ENCODE measurements around the gene HECW1.

DNA sequence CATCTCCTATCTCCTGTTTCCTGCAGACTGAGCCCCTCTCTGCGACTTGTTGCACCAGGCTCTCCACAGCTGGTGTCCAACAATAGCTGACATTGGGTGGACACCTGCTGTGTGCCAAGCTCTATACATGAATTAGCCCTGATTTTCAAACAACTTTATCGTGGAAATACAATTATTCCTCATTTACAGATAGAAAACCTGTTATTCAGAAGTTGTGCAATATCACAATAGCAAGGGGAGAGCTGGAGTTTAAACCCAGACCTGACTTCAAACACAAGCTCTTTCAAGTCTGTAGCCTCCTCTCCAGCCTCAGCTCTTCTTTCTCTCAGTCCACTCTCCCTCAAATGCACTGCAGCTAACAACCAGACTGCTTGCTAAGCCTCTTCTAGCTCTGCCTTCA is 168.8 kb downstream of the HECW1 start:
- TF ChIP-seq POLR2AphosphoS5 (IDR thresholded peaks at IDR 0.05; ENCODE audit: low read length): no peak
- TF ChIP-seq, protein P1, sequence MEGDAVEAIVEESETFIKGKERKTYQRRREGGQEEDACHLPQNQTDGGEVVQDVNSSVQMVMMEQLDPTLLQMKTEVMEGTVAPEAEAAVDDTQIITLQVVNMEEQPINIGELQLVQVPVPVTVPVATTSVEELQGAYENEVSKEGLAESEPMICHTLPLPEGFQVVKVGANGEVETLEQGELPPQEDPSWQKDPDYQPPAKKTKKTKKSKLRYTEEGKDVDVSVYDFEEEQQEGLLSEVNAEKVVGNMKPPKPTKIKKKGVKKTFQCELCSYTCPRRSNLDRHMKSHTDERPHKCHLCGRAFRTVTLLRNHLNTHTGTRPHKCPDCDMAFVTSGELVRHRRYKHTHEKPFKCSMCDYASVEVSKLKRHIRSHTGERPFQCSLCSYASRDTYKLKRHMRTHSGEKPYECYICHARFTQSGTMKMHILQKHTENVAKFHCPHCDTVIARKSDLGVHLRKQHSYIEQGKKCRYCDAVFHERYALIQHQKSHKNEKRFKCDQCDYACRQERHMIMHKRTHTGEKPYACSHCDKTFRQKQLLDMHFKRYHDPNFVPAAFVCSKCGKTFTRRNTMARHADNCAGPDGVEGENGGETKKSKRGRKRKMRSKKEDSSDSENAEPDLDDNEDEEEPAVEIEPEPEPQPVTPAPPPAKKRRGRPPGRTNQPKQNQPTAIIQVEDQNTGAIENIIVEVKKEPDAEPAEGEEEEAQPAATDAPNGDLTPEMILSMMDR (IDR thresholded peaks at IDR 0.05 in 2 of 3, conservative IDR thresholded peaks at IDR 0.05 in 1 of 3; ENCODE audit: control insufficient read depth in 2 of 3, extremely low read depth in 1 of 3, insufficient read depth in 1 of 3, low read depth in 3 of 3, low read length in 3 of 3): no peak
- TF ChIP-seq RAD21 (IDR thresholded peaks at IDR 0.05; ENCODE audit: insufficient read depth, low read depth, low read length): no peak
- TF ChIP-seq CEBPB (IDR thresholded peaks at IDR 0.05; ENCODE audit: borderline replicate concordance in 1 of 2, low read depth in 2 of 2, low read length in 2 of 2): no peak
- TF ChIP-seq GABPA (IDR thresholded peaks at IDR 0.05; ENCODE audit: low read depth): no peak
- TF ChIP-seq SIX5 (IDR thresholded peaks at IDR 0.05; ENCODE audit: low read depth, low read length, severe bottlenecking): no peak
- no peak for TF ChIP-seq SREBF2 (IDR thresholded peaks at IDR 0.05; ENCODE audit: low read length)
- no peak for TF ChIP-seq JUND (IDR thresholded peaks at IDR 0.05; ENCODE audit: low read depth, low read length)
- TF ChIP-seq CHD2 (IDR thresholded peaks at IDR 0.05; ENCODE audit: borderline replicate concordance, low read depth, low read length): no peak
- no peak for TF ChIP-seq CBFB (IDR thresholded peaks at IDR 0.05; ENCODE audit: low read depth)
- TF ChIP-seq YY1 (IDR thresholded peaks at IDR 0.05; ENCODE audit: low read depth, low read length): no peak
- no peak for TF ChIP-seq ZBED1 (IDR thresholded peaks at IDR 0.05; ENCODE audit: borderline replicate concordance)
- TF ChIP-seq CREM (IDR thresholded peaks at IDR 0.05; ENCODE audit: low read depth): no peak

All from GM12878 (cell line).